NOMO-1 treated with DMSO at 0.1 percent for 48 hours (cell line): ENCODE results near the gene NUAK1.
A peak's percentile ranks its signal among the peaks of the same experiment; 100 is the strongest.
"Not testable (repeated sequence)": the region's sequence is repeated elsewhere in the genome, so short reads cannot be mapped to it uniquely, and the experiment has no call there.

Source experiments
- DNase-seq: peaks from one replicate; lab custom pipeline; 2025; ENCODE audit not compliant: unreplicated experiment; lab: John Stamatoyannopoulos, UW

The NUAK1 gene

GRCh38 chr12:106034316-106034715 is 104.4 kb downstream of the NUAK1 start:
- no peak for DNase-seq

GRCh38 chr12:106033161-106033675 is 105.5 kb downstream of the NUAK1 start:
- DNase-seq = no peak

GRCh38 chr12:106032623-106032925 is 106.2 kb downstream of the NUAK1 start:
- no peak for DNase-seq

GRCh38 chr12:106031761-106032622 is 106.8 kb downstream of the NUAK1 start:
- DNase-seq = no peak

GRCh38 chr12:106030210-106031071 is 108.3 kb downstream of the NUAK1 start:
- DNase-seq = peak; percentile 72

GRCh38 chr12:106029532-106029931 is 109.2 kb downstream of the NUAK1 start:
- DNase-seq = no peak

- DNase-seq = no peak
Observed at GRCh38 chr12:106027911-106028310, 110.8 kb downstream of the NUAK1 start.

GRCh38 chr12:106027286-106027685 is 111.5 kb downstream of the NUAK1 start:
- DNase-seq = no peak

- DNase-seq = no peak
Observed at GRCh38 chr12:106025129-106025528, 113.6 kb downstream of the NUAK1 start.

- DNase-seq = no peak
Observed at GRCh38 chr12:106023039-106023438, 115.7 kb downstream of the NUAK1 start.

GRCh38 chr12:106022568-106023012 is 116.2 kb downstream of the NUAK1 start:
- DNase-seq = no peak

- DNase-seq = no peak
Observed at GRCh38 chr12:106021516-106021915, 117.2 kb downstream of the NUAK1 start.

GRCh38 chr12:106020736-106021135 is 118.0 kb downstream of the NUAK1 start:
- DNase-seq = no peak

GRCh38 chr12:106019144-106019543 is 119.6 kb downstream of the NUAK1 start:
- DNase-seq = no peak

GRCh38 chr12:106018286-106018685 is 120.5 kb downstream of the NUAK1 start:
- no peak for DNase-seq

- DNase-seq = not testable (repeated sequence)
Observed at GRCh38 chr12:106016601-106017278, 122.0 kb downstream of the NUAK1 start.

- no peak for DNase-seq
Observed at GRCh38 chr12:106015646-106016045, 123.1 kb downstream of the NUAK1 start.

GRCh38 chr12:106013941-106014340 is 124.8 kb downstream of the NUAK1 start:
- no peak for DNase-seq
